GM18502 (cell line): ENCODE results near the gene ACAD9.

ENCODE experiments used
- ATAC-seq: cut with Tn5 transposase; IDR thresholded peaks from one replicate; pipeline ENCODE4 v1.9.1; 2021; ENCODE audit warnings: mild to moderate bottlenecking; ENCODE audit not compliant: unreplicated experiment, poor library complexity

ACAD9 gene

GRCh38 chr3:128932516-128933212 lies 53.2 kb downstream of the ACAD9 start:
- no peak for ATAC-seq

GRCh38 chr3:128933213-128933921 lies 53.9 kb downstream of the ACAD9 start:
- no peak for ATAC-seq

- ATAC-seq: no peak
Observed at GRCh38 chr3:128933922-128934253, 54.5 kb downstream of the ACAD9 start.

- ATAC-seq: no peak
Observed at GRCh38 chr3:128935922-128936321, 56.5 kb downstream of the ACAD9 start.

GRCh38 chr3:128936341-128936740 lies 56.9 kb downstream of the ACAD9 start:
- no peak for ATAC-seq

- no peak for ATAC-seq
Observed at GRCh38 chr3:128940252-128940651, 60.8 kb downstream of the ACAD9 start.

- no peak for ATAC-seq
Observed at GRCh38 chr3:128942161-128942952, 62.9 kb downstream of the ACAD9 start.

- no peak for ATAC-seq
Observed at GRCh38 chr3:128945041-128945877, 65.8 kb downstream of the ACAD9 start.

- ATAC-seq: no peak
Observed at GRCh38 chr3:128945878-128946175, 66.4 kb downstream of the ACAD9 start.

GRCh38 chr3:128946411-128946810 lies 67.0 kb downstream of the ACAD9 start:
- ATAC-seq: no peak

GRCh38 chr3:128949158-128949557 lies 69.7 kb downstream of the ACAD9 start:
- ATAC-seq: no peak

GRCh38 chr3:128950223-128950938 lies 71.0 kb downstream of the ACAD9 start:
- ATAC-seq: no peak

GRCh38 chr3:128956440-128956839 lies 77.0 kb downstream of the ACAD9 start:
- ATAC-seq: no peak
